Measurements from ENCODE around the gene PLCD3. TPM values are rescaled to one million over a fixed set of nuclear protein-coding genes. Genes with fewer than 3 reads are reported as not detected.

Gene PLCD3
- total RNA-seq, 1 donor from 2014 or later, result 54.0 TPM

GRCh38 chr17:45112559-45113423 lies 19.5 kb downstream of the PLCD3 start:
- H3K27ac Mint-ChIP-seq, result no peak overlapping the region
- H3K9me3 Mint-ChIP-seq, result no peaks in the 10 kb centered on the region
- DNase-seq (ENCODE audit: low spot score in 2 of 2, unreplicated experiment in 2 of 2), result no peak
- H3K4me3 Mint-ChIP-seq, result no peak overlapping the region
- TF ChIP-seq, protein P1, sequence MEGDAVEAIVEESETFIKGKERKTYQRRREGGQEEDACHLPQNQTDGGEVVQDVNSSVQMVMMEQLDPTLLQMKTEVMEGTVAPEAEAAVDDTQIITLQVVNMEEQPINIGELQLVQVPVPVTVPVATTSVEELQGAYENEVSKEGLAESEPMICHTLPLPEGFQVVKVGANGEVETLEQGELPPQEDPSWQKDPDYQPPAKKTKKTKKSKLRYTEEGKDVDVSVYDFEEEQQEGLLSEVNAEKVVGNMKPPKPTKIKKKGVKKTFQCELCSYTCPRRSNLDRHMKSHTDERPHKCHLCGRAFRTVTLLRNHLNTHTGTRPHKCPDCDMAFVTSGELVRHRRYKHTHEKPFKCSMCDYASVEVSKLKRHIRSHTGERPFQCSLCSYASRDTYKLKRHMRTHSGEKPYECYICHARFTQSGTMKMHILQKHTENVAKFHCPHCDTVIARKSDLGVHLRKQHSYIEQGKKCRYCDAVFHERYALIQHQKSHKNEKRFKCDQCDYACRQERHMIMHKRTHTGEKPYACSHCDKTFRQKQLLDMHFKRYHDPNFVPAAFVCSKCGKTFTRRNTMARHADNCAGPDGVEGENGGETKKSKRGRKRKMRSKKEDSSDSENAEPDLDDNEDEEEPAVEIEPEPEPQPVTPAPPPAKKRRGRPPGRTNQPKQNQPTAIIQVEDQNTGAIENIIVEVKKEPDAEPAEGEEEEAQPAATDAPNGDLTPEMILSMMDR (IDR thresholded peaks at IDR 0.05; ENCODE audit: unreplicated experiment), result no peak
- no peaks in the 10 kb centered on the region for H3K27me3 Mint-ChIP-seq (ENCODE audit: low read depth)
- peaks cover 15% of the 10 kb centered on the region for H3K36me3 Mint-ChIP-seq
- H3K4me1 Mint-ChIP-seq, result peaks cover 2% of the 10 kb centered on the region

- peaks cover 9% of the 10 kb centered on the region for H3K36me3 Mint-ChIP-seq
- peaks cover 2% of the 10 kb centered on the region for H3K4me1 Mint-ChIP-seq
- H3K27me3 Mint-ChIP-seq (ENCODE audit: low read depth), result no peaks in the 10 kb centered on the region
- H3K9me3 Mint-ChIP-seq, result no peaks in the 10 kb centered on the region
- no peak for DNase-seq (ENCODE audit: low spot score in 2 of 2, unreplicated experiment in 2 of 2)
- TF ChIP-seq, protein P1 (IDR thresholded peaks at IDR 0.05; ENCODE audit: unreplicated experiment), result no peak
- H3K27ac Mint-ChIP-seq, result no peak overlapping the region
- H3K4me3 Mint-ChIP-seq, result no peak overlapping the region
Measured at GRCh38 chr17:45111850-45112249, 20.5 kb downstream of the PLCD3 start.

DNA sequence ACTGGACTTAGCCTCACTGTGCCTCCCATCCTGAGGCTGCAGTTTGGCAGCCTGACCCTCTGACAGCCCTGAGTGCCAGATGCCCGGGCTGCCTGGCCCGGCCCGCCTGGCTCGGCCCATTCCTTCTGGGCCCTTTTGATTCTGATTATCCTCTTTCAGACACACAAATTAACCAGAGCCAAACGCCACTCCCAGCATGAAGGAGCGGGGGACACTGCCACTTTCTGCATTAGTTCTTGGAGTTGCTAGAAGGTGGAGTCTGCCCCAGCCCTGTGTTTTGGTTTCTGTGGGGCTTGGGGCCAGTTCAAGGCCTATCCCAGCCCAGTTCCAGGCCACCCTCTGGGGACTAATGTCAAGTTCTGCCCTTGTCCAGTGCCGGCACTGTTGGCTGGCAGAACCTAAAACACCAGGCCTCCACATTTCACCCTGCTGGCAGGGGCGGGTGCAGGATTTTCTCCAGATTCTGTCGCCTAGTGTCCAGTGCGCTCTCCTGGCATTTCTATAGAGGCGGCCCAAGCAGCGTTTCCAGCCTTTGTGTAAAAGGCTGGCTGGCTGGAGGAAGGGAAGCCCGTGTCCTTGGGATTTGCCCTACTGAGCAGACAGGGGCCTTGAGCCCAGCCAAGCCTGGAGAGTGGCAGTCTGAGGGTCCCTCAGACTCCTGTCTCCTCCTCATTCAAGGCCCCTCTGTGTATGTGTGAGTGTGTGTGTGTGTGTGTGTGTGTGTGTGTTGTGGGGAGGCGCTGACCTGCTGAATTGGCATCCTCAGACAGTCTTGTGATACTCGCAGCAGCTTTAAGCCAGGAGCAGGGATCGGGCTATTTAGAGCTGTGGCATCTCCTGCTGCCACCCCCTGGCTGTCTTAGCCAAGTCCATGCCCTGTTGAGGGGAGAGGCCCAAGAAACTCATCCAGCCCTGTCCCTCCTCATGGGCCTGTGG lies 21.4 kb downstream of the PLCD3 start:
- H3K36me3 Mint-ChIP-seq, result peaks cover 11% of the 10 kb centered on the region
- H3K4me1 Mint-ChIP-seq, result peaks cover 2% of the 10 kb centered on the region
- TF ChIP-seq, protein P1 (IDR thresholded peaks at IDR 0.05; ENCODE audit: unreplicated experiment), result no peak
- H3K4me3 Mint-ChIP-seq, result no peak overlapping the region
- no peaks in the 10 kb centered on the region for H3K9me3 Mint-ChIP-seq
- H3K27me3 Mint-ChIP-seq (ENCODE audit: low read depth), result no peaks in the 10 kb centered on the region
- H3K27ac Mint-ChIP-seq, result peak overlapping the region; percentile 25
- no peak for DNase-seq (ENCODE audit: low spot score in 2 of 2, unreplicated experiment in 2 of 2)

GRCh38 chr17:45108595-45109521 lies 23.5 kb downstream of the PLCD3 start:
- no peak for DNase-seq (ENCODE audit: low spot score in 2 of 2, unreplicated experiment in 2 of 2)
- Mint-ChIP-seq H3K9me3 (no peaks in the 10 kb centered on the region), H3K4me1 (no peaks in the 10 kb centered on the region), H3K4me3 (no peak overlapping the region), H3K27ac (peak overlapping the region; percentile 83), H3K36me3 (peaks cover 8% of the 10 kb centered on the region), H3K27me3 (ENCODE audit: low read depth) (no peaks in the 10 kb centered on the region)
- TF ChIP-seq, protein P1 (IDR thresholded peaks at IDR 0.05; ENCODE audit: unreplicated experiment), result no peak

GRCh38 chr17:45108051-45108450 lies 24.3 kb downstream of the PLCD3 start:
- TF ChIP-seq, protein P1 (IDR thresholded peaks at IDR 0.05; ENCODE audit: unreplicated experiment), result no peak
- no peak for DNase-seq (ENCODE audit: low spot score in 2 of 2, unreplicated experiment in 2 of 2)
- H3K9me3 Mint-ChIP-seq, result no peaks in the 10 kb centered on the region
- H3K36me3 Mint-ChIP-seq, result peaks cover 15% of the 10 kb centered on the region
- peaks cover 7% of the 10 kb centered on the region for H3K4me1 Mint-ChIP-seq
- no peak overlapping the region for H3K4me3 Mint-ChIP-seq
- no peaks in the 10 kb centered on the region for H3K27me3 Mint-ChIP-seq (ENCODE audit: low read depth)
- H3K27ac Mint-ChIP-seq, result no peak overlapping the region

Measured in mesothelial cell of epicardium (in vitro differentiated cells).